Activated naive CD4-positive, alpha-beta T cell (primary cell): Measurements from ENCODE around the gene ATP6V1A.

ENCODE experiments used
- DNase-seq, 4 experiments: peaks; one replicate each; lab custom pipeline; 2025; lab: John Stamatoyannopoulos, UW

Gene ATP6V1A

DNA sequence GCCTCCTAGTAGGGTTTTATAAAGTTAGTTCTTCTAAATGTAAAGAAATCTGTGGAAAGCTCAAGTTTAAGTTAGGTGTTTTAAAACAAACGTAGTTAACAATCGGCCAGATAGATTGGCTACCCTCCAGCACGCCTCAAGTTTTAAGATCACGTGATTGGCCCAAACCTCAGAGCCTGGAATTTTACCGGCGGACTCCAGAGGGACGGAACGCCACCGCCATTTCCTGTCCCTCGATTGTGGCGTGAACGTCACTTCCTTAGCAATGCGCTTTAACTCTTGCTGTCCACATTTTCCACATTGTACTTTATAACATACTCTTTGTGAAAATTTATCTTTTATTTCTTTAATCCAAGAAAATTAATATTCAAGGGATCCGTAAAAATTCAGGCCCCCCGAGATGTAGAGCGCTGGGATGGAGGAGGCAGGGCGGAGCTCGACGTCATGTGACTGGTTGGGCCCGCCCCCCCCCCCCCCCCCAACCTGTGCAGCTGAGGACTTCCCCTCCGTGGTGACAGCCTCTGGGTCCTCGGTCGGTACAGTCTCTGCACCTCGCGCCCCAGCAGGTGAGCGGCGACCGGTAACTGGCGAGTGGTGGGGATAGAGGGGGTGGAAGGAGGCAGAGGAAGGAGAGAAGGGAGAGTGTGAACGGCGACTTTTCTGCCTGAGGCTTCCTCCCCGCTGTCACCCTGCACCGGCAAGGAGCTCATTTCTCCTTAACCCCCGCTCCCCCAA lies at the start of gene ATP6V1A:
ATP6V1A (plus strand) TSS at position 488 of the 735 bp plus-strand sequence. CDS start 31,719 bp downstream, outside the sequence.
- DNase-seq: peak; percentile 41 to 75 (median 59)

DNA sequence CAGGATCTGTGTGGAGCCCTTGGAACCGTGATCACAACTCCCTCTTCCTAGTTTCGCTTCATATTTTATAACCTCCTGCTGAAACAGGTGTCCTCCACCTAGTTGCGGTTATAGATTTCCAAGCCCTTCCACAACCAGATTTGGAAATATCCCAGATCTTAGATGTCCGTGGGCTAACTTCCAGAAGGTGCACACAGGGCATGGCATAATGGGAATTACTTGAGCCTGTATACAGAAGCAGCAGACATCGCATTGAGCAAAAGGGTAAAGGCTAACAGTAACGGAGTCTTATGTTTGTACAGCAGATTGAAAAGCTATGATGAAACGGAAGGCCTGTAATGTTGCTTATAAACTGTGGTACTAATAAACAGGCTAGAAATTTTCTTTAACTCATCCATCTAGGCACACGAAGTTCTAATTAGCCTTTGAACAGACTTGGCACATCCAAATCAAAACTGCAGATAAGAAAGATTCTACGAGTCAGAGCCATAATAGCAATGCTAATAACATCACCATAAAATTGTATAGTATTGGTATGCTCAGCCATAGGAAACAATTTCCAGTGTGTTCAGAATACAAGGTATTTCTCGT lies 49.2 kb upstream of the ATP6V1A start:
- DNase-seq: no peak

DNA sequence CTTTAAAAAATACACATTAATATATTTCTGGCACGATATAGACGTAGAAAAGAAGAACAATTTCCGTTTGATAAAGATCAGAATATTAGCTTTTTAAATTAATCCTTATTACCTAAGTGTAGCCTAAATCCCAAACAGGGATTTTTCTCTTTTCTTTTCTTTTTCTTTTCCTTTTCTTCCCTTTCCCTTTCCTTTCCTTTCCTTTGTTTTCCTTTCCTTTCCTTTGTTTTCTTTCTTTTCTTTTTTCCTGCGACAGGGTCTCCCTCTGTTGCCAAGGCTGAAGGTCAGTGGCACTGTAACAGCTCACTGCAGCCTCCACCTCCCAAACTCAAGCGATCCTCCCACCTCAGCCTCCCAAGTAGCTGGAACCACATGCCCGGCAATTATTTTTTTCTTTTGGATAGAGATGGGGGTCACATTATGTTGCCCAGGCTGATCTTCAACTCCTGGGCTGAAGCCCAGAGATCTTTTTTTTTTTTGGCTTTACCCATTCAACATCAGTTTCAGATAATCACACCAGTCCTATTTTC lies 48.6 kb upstream of the ATP6V1A start:
- DNase-seq: no peak

DNA sequence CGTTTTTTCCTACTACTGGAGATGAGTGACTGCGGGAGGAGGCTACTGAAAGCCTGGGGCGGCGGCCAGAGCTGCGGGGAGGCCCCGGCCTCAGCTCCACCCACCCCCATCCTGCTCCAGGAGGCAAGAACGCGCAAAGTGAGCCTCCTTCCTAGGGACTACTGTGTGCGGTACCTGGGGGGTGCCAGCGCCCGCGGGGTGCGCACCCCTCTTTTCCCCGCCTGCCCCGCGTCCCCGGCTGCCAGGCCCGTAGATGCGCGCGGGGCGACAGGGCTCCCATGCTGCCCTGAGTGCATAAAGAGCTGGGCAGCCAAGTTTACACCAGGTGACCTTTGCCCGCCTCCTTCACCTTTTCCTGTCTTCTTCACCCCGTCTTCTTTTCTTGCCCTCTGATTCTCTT lies 47.9 kb upstream of the ATP6V1A start:
- no peak for DNase-seq

DNA sequence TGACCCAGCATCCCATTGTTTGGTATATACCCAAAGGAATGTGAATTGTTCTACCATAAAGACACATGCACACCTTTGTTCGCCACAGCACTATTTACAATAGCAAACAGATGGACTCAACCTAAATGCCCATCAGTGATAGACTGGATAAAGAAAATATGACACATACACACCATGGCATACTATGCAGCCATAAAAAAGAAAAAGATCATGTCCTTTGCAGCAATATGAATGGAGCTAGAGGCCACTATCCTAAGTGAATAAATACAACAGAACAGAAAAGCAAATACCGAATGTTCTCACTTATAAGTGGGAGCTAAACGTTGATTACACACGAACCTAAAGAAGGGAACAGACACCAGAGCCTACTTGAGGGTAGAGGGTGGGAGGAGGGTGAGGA lies 39.0 kb upstream of the ATP6V1A start:
- no peak for DNase-seq

DNA sequence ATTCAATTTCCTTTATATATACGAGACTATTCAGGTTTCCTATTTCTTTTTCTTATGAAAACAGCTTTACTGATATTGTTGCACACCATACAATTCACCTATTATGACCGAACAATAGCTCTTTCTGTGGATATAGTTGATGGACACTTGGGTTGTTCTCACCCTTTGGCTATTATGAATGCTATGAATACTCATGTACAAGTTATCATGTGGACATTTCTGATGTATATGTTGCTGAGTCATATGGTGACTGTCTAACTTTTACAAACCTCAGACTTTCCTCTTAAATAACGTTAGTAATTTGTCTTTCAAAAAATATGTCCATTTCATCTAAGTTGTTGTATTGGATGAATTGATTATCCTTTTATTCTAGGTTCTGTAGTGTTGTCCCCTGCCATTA lies 34.7 kb upstream of the ATP6V1A start:
- DNase-seq: no peak

DNA sequence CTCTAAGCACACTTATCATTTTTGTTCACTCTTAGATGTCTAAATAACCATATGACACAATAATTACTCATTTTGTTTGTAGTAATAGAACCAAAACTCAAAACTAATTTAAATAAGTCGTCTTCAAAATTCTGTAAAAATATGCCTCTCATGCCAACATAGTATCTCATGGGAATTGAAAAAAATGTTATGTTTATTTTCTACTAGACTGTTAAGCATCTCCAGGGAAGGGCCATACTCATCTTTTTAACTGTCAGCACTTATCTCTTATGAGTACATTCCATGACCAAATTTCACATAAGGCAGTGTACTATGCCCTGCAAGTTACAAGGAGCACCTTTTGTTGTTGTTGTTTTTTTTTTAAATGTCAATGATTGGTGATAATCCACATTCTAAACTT lies 32.1 kb upstream of the ATP6V1A start:
- no peak for DNase-seq

DNA sequence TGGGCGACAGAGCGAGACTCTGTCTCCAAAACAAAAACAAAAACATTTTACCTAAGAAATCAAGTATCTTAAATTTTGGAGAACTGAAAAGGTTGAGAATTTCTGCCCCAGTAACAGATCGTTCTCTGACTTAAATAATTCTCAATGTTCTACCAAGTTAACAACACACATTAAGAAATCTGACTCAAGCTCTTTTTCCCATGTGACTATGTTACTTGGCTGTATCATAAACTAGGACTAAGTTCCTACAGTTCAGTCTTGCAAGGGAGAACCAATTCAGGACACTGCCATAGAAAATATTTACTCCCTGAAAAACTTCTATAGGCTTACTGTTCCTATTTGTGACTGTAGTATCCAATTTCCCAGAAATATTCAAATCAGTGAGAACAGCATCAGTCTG lies 29.5 kb upstream of the ATP6V1A start:
- DNase-seq: no peak

DNA sequence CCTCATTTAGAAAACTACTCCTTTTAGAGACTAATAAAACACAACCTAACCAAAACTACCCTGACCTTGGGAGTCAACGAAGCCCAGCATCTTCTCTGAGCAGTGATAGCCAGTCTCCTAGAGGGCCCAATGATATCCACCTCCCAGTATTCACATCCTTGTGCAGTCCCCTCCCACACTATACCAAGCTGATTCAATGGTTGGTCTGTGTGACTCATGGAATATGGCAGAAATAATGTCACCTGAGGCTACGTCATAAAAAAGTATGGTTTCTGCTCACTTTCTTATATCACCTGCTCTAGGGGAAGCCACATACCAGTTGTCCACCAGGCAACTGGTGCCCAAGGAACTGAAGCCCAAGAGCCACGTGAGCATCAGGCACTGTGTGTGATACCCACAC lies 29.0 kb upstream of the ATP6V1A start:
- no peak for DNase-seq

DNA sequence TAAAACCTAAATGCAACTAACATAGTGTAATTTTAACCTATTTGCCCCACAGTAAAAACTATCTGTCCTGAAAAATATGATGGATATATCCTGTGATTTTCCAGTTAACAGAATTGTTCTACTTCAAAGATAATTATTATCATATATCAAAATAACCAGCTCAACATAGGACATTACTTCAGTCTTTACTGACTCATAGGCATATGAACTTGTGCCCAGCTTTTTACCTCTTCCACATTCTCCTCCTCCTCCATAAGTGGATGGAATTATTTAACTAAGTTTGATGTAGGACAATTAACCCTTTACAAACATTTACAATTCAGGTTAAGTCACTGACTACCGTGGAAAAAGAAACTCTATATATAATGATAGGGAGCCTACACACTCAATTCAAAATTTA lies 27.5 kb upstream of the ATP6V1A start:
- no peak for DNase-seq

DNA sequence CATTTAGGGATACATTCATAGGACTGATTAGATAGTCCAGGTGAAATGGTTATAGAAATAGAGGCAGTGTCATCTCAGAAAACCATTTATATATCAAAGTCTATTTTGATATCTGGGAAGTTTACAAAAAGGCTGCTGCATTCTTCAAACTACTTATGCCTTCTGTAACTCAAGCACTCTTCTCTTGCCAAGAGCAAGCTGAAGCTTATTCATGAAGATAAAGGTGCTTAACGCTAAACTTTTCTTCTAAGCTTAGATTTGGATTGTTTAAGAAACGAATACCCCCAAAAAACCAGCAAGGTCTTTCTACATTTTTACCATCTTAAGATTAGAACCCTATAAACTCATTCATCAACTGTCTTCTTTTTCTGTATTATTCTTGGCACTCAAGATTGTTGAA lies 27.1 kb upstream of the ATP6V1A start:
- no peak for DNase-seq

DNA sequence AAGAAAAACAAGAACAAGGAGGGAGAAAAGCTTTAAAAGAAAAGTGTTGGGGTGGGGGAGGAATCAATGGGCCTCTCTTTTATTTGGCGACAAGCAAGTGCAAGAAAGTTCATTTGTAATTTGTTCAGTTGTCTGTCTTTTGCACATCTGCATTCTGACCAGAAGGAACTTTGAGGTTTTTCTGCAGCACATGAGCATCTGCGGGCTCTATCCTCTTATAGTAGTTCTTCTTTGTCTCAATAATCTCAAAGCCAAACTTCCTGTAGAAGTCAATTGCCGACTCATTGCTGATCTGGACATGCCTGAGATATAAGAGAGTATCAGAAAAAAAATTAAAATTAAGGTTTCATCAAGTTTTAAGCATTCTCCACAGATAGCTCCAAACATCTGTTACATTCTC lies 25.2 kb upstream of the ATP6V1A start:
- no peak for DNase-seq

DNA sequence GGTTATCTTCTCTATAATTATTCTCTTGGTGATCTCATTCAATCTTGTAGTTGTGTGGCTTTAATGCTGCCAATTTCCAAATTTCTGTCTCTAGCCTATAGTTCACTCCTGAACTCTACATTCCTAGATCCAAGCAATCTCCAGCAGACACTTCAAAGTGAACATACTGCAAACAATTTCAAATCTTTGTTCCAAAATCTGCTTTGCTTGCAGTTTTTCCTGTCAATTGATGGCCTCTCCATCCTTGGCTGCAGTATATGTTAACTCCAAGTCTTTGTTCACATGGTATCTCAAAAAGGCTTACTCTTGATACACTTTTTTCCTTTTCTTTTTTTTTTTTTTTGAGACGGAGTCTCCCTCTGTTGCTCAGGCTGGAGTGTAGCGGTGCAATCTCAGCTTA lies 18.2 kb upstream of the ATP6V1A start:
- no peak for DNase-seq

DNA sequence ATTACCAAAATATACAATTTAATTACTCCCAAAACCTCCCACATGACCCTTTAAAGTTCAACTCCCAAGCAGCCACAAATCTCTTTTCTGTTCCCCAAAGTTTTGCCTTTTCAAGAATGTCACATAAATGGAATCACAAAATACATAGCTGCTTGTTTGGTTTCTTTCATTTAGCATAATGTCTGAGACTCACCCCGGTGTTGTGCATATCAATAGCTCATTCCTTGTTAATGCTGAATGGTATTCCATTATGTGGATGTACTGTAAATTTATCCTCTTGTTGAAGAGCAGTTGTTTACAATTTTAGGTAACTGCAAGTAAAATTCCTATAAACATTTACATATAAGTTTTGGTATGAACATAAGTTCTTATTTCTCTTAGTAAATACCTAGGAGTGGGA lies 16.3 kb upstream of the ATP6V1A start:
- no peak for DNase-seq

DNA sequence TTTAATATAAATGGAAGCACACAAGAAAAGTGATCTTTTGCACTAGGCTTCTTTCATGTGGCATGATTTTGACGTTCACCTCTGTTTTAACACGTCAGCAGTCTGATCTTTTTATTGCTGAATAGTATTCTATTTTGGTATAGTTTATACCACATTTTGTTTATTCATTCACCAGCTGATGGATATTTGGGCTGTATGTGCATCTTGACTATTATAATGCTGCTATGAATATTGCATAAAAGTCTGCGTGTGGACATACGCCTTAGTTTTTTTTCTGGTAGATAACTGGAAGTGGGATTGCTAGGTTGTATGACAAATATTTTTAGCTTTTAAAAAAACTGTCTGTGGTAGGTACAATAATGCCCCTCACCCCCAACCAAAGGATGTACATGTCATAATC lies 15.1 kb upstream of the ATP6V1A start:
- no peak for DNase-seq

DNA sequence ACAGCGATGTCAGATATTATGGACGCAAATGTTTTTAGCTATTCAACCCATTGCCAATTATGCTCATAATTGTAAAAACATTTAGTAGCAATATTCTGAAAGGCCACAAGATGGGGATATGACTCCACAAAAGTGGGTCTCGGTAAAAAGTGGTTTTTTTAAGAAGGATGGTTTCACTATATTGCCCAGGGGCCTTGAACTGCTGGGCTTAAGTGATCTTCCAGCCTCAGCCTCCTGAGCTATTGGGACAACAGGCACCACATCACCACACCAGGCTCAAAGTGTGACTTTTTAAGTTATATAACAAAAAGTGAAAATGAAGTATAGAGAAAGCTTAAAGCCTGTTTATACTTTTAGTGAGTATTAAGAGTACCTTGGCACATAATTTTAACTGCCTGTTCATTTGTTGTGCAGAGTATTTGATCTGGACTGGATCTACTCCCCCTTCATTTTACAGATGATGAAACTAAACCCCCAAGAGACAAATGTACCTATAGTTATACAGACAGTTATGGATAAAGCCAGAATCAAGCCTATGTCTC lies 10.2 kb upstream of the ATP6V1A start:
- no peak for DNase-seq

DNA sequence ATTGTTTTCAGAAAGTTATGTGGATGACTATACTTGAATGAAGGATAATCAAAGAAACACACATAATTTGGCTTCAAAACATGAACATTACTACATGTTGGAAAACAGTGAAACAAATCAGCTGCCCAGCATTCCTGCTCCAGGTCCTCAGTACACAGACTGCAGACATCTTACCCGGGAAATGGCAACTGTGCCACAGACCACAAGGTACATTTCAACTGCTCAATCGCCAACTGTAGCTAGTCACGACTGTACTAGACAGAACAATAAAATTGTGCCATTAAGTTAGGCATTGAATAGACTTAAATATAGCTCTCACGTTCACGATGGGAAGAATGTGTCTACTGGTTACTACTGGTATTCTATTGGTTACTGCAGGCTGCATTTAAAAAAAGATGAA lies 5.7 kb upstream of the ATP6V1A start:
- DNase-seq: no peak

DNA sequence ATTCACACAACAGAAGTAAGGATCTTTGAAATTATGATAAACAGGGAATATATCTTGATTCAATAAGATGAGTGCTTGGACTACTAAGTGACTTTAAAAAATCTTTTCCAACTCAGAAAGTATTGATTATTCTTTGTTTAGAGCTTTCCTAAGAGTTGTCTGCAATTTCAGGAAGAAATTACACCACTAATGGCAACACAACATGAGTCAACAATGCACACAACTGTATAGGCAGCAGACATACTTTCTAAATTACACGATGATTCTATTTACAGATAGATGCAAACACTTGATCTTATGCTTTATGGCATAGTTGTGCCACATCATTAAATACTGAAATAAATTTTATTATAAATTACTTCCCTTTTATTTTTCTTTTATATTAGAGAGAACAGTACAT lies 5.2 kb upstream of the ATP6V1A start:
- no peak for DNase-seq

DNA sequence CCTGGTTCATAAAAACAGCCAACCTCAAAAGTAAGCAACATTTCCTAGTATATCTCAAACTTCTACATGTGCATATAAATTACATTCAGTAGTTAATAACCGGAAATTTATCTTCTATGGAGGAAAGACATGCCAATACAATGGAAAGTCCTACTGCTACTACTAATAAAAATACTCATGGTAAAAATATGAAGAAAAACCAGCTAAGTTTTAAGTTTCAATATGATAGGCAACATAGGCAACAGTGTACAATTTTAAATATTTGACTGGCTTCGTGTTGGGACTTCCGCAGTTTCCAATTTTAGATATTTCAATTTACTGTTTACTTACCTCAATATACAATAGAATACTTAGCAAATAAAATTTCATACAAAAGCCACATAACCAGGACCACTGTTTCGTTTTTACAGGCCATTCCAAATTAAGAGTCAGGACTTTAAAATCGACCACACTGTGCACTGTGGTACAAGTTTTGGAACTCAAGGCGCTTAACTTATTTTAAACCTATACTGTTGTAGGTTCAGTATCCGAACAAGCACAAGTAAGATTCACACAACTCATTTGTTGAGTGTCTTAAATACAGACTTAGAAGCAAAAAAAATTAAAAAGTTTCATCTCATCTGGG lies 3.7 kb upstream of the ATP6V1A start:
- no peak for DNase-seq

DNA sequence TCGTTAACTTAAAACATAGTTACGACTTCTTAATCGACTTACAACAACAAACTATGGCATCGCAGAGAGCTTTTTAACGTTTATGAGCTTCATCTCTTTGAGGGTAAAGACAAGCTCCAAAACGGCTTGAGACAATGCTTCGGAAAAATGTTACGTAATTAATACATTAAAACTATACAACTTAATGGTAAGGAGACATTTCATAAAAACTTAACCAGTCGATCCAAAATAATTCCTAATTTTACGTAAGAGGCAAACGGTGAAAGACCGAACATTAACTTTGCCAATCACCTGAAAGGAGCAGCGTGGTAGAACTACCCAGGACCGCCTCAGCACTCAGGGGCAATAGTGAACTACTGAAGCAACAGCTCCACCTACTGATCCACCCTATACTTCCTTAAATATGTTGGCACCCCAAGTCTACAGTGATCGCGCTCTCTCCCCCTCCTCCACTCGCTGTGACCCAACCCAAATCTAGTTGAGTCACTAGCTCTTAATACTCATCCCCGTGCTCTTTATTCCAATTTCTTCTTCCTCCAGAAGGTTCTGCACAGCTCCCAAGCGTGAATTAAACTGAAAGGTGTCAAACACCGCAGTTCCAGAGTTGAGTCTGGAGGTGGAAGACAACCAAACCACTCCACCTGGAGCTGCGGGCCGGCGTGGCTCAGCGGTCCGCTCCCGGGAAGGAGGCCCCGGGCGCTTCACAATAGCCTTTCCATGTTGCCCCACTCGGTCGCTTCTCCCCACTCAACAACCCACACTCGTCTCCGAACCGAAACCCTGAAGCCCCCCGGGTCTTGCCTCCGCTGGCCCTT lies 1.7 kb upstream of the ATP6V1A start:
- peak; percentile 6 to 61 (median 42) for DNase-seq

DNA sequence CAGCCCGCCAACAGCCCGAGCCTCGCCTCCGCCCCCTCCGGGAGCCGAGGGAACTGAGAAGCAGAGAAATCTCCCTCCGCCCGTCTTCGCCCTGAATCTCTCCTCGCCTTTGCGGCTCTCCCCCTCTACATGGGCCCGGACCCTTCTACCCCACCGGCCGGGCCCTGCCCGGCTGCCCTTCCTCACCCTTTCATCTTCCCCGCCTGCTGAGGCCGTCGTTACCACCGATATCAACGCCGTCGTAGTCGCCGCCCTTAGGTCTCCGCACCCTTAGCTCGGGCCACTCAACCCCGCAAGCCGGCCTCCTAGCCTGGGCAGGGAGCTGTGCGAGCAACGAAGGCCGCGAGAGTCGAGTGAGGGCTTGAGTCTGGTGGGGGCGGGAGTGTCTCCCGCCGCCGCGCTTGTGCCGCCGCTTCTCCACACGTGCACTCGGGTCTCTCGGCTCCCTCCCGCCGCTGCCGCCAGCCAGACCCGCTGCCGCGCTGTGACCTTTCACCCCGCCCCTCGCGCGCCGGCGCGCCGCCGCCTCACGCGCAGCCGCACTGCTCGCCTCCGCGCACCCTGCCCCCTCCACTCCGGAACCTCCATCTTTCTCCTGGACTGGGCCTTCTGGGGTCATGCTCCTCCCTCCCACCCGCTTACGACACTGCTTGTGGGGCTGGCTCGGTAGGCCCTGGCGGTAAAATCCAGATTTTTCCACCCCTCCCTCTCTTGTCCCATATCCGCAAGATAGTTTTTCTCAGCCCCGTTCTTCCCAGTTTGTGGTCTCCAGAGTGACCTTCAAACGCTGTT lies 883 bp upstream of the ATP6V1A start, which contains the start of gene NAA50:
NAA50 (minus strand) TSS at position 494 of the 792 bp plus-strand sequence; CDS start at position 194, 300 bp downstream.
- peak; percentile 81 to 93 (median 85) for DNase-seq
